ENCODE results near the gene BARD1.

GRCh38 chr2:214837466-214837865 lies 28.0 kb upstream of the BARD1 start:
- TF ChIP-seq CTCF (IDR thresholded peaks at IDR 0.05; ENCODE audit: borderline replicate concordance, extremely low read depth, low read length, poor library complexity, severe bottlenecking) (no peak), EZH2 (IDR thresholded peaks at IDR 0.05; ENCODE audit: borderline replicate concordance, low read depth, low read length, severe bottlenecking) (no peak)
